Measurements from ENCODE around the gene GAL3ST2. TPM values are rescaled to one million over a fixed set of nuclear protein-coding genes. Genes with fewer than 3 reads are reported as not detected.
"Not testable (repeated sequence)": the region's sequence is repeated elsewhere in the genome, so short reads cannot be mapped to it uniquely, and the experiment has no call there.

The GAL3ST2 gene
- total RNA-seq, 2 donors from 2014 or later, result 0.16 to 1.1 TPM

GRCh38 chr2:241796209-241796608, 19.6 kb downstream of the GAL3ST2 start:
- DNase-seq (ENCODE audit: low spot score in 2 of 2), result no peak
- peaks cover 0 to 9% of the 10 kb centered on the region in 2 donors for H3K9me3 Mint-ChIP-seq
- no peak overlapping the region for H3K27ac Mint-ChIP-seq
- peaks cover 0 to 7% of the 10 kb centered on the region in 2 donors for H3K36me3 Mint-ChIP-seq
- no peak for ATAC-seq

DNA sequence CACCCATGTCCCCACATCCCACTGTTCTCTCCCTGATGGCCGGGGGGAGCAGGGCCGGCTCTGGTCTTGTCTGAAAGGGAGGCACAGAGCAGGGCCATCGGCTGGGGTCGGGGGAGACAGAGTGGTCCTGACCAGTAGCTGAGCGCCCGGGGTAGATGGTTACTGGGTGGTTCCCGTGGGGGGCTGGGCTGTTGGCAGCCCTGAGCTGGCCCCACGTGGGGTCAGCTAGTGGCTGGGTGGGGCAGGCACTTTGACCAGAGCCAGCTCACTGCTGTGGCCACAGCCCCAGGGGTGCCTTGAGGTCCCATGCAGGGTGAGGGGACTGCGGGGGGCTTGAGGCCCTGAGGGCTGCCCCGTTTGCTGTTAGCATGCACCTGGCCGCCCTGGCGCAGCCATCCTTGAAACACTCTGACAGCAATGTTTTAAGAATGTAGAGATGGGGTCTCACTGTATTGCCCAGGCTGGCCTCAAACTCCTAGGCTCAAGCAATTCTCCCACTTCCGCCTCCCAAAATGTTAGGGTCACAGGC, 20.1 kb downstream of the GAL3ST2 start:
- ATAC-seq (no peak), DNase-seq (ENCODE audit: low spot score in 2 of 2) (no peak)
- H3K9me3 Mint-ChIP-seq, result peaks cover 0 to 9% of the 10 kb centered on the region in 2 donors

GRCh38 chr2:241797441-241798080, 20.9 kb downstream of the GAL3ST2 start:
- ATAC-seq, result no peak
- H3K9me3 Mint-ChIP-seq, result peaks cover 0 to 9% of the 10 kb centered on the region in 2 donors
- H3K36me3 Mint-ChIP-seq, result peaks cover 0 to 7% of the 10 kb centered on the region in 2 donors
- no peak overlapping the region for H3K27ac Mint-ChIP-seq
- peak in 1 of 2 donors; percentile 52 for DNase-seq (ENCODE audit: low spot score in 2 of 2)

More for the DNA sequence above, 20.1 kb downstream of the GAL3ST2 start:
- Mint-ChIP-seq H3K27ac (no peak overlapping the region), H3K36me3 (peaks cover 0 to 7% of the 10 kb centered on the region in 2 donors)

DNA sequence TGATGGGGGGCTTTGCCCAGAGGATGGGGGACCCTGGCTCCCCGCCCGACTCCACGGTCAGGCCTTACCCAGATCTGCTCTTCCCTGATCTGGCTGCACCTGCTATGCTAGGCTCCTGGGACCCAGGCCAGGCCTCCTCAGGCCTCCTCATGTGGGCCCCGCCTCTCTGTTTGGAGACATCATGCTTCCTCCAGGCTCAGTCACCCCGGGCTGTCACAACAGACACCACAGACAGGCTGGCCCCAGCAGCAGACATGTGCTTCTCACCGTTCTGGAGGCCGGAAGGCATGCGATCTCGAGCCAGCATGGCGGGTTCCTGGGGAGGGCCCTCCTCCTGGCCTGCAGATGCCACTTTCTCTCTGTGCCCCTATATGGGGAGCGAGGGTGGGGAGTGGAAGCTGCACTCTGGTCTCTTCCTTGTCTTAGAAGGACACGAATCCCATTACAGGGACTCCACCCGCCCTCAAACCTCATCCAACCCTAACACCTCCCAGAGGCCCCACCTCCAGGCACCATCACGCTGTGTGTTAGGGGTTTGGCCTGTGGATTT, 21.5 kb downstream of the GAL3ST2 start:
- Mint-ChIP-seq H3K9me3 (peaks cover 0 to 6% of the 10 kb centered on the region in 2 donors), H3K36me3 (peaks cover 0 to 4% of the 10 kb centered on the region in 2 donors), H3K27ac (no peak overlapping the region)
- DNase-seq (ENCODE audit: low spot score in 2 of 2) (peak in 1 of 2 donors; percentile 49), ATAC-seq (no peak)

DNA sequence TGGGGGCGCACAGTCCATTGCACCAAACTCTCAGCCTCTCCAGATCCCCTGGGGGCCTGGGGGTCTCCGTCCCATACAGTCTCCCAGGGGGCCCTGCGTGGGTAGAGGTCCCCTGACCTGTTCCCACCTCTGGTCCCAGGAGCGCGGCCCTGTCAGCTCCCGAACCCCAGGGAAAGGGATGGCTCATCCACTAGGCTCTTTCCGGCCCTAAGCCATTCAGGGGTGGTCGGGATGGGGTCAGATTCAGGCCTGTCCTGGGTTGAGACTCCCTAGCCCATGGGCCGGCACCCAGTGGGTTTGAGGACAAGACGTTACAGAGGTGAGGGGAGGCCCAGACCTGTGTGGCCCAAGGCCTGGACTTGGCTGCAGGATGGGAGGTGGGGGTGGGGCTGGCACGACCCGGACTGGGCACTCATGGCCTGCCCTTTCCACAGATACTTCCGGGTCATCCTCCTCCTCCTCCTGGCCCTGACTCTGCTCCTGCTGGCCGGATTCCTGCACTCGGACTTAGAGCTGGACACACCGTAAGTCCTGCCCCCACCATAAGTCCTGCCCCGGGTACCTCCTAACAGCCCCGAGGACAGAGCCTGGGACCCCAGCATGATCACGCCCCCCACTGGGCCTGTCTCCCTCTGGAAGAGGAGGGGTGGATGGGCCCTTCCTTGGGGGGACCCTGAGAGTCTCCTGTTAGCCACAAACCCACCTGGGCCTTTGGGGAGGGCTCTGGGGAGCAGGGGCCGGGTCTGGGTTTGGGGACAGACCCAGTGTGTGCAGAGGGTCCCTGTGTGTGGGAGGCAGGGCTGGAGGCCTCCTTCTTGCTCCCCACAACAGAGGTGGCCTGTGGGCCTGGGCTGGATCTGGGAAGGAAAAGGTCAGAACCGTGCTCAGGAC, 22.3 kb downstream of the GAL3ST2 start:
- DNase-seq (ENCODE audit: low spot score in 2 of 2), result peak in 1 of 2 donors; percentile 50
- no peaks in the 10 kb centered on the region for H3K9me3 Mint-ChIP-seq

DNA sequence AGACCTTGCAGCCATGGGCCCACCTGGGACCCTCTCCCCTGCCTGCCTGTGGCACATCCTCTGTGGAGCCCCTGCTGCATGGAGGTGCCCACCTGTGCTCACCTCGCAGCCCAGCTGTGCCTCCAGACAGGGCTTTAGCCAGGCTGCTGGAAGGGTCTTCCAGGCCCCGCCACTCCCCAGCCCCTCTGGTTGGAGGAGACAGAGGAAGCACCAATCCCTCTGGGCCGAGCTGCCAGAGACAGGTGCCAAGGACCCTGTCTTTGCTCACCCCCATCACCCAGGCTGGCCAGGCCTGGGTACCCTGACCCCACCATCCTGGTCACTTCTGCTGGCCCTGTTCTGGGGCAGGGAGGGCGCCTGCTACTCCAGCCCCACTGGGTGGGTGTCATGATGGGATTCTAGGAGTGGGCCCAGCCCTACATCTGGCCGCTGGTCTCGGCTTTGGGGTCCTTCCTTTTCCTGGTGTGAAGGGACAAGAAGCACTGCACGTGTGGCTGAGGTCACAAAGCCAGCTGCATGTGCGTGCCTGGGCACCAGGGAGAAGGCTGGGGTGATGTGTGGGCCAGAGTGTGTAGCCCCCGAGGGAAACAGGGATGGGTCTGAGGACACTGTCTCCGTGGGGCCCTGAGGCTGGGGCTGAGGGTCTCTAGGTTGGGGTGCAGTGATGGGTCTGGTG, 23.0 kb downstream of the GAL3ST2 start:
- no peak for ATAC-seq
- H3K36me3 Mint-ChIP-seq, result no peaks in the 10 kb centered on the region
- peak in 1 of 2 donors; percentile 50 for DNase-seq (ENCODE audit: low spot score in 2 of 2)
- H3K9me3 Mint-ChIP-seq, result no peaks in the 10 kb centered on the region
- H3K27ac Mint-ChIP-seq, result no peak overlapping the region

More for the DNA sequence above, 22.3 kb downstream of the GAL3ST2 start:
- no peak overlapping the region for H3K27ac Mint-ChIP-seq
- ATAC-seq, result no peak
- H3K36me3 Mint-ChIP-seq, result no peaks in the 10 kb centered on the region

GRCh38 chr2:241800198-241800903, 23.7 kb downstream of the GAL3ST2 start:
- not testable (repeated sequence) for H3K27ac Mint-ChIP-seq; H3K36me3 Mint-ChIP-seq; H3K9me3 Mint-ChIP-seq; DNase-seq (ENCODE audit: low spot score in 2 of 2); ATAC-seq

- Mint-ChIP-seq H3K36me3 (no peaks in the 10 kb centered on the region), H3K9me3 (no peaks in the 10 kb centered on the region), H3K27ac (no peak overlapping the region)
- DNase-seq (ENCODE audit: low spot score in 2 of 2) (no peak), ATAC-seq (no peak)
Observed at GRCh38 chr2:241801611-241802420, 25.2 kb downstream of the GAL3ST2 start.

GRCh38 chr2:241802421-241803318, 26.0 kb downstream of the GAL3ST2 start:
- H3K36me3 Mint-ChIP-seq, result no peaks in the 10 kb centered on the region
- DNase-seq (ENCODE audit: low spot score in 2 of 2) (no peak), ATAC-seq (peak; percentile 2 to 3)
- no peak overlapping the region for H3K27ac Mint-ChIP-seq
- H3K9me3 Mint-ChIP-seq, result no peaks in the 10 kb centered on the region

DNA sequence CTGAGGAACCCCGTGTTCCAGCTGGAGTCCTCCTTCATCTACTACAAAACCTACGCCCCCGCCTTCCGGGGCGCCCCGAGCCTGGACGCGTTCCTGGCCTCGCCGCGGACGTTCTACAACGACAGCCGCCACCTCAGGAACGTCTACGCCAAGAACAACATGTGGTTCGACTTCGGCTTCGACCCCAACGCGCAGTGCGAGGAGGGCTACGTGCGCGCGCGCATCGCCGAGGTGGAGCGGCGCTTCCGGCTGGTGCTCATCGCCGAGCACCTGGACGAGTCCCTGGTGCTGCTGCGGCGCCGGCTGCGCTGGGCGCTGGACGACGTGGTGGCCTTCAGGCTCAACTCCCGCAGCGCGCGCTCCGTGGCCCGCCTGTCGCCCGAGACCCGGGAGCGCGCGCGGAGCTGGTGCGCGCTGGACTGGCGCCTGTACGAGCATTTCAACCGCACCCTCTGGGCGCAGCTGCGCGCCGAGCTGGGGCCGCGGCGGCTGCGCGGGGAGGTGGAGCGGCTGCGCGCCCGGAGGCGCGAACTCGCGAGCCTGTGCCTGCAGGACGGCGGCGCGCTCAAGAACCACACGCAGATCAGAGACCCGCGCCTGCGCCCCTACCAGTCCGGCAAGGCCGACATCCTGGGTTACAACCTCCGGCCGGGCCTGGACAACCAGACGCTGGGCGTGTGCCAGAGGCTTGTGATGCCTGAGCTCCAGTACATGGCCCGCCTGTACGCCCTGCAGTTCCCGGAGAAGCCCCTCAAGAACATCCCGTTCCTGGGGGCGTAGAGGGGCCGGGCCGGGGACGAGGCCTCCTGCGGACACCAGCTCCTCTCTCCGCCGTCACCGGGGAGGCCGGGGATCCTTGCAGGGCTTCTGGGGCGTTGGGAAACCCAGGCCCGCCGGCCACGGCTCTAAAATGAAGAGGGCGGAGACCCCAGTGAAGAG, 27.0 kb downstream of the GAL3ST2 start:
- peak in 1 of 2 donors; percentile 56 for DNase-seq (ENCODE audit: low spot score in 2 of 2)
- no peak overlapping the region for H3K27ac Mint-ChIP-seq
- H3K36me3 Mint-ChIP-seq, result no peaks in the 10 kb centered on the region
- peak; percentile 65 to 81 for ATAC-seq
- no peaks in the 10 kb centered on the region for H3K9me3 Mint-ChIP-seq

GRCh38 chr2:241804326-241805229, 28.0 kb downstream of the GAL3ST2 start:
- Mint-ChIP-seq H3K36me3 (no peaks in the 10 kb centered on the region), H3K27ac (no peak overlapping the region), H3K9me3 (no peaks in the 10 kb centered on the region)
- peak; percentile 45 to 48 for ATAC-seq
- peak in 1 of 2 donors; percentile 42 for DNase-seq (ENCODE audit: low spot score in 2 of 2)

GRCh38 chr2:241806217-241806616, 29.6 kb downstream of the GAL3ST2 start:
- not testable (repeated sequence) for H3K27ac Mint-ChIP-seq; DNase-seq (ENCODE audit: low spot score in 2 of 2); H3K36me3 Mint-ChIP-seq; H3K9me3 Mint-ChIP-seq; ATAC-seq

All from activated naive CD4-positive, alpha-beta T cell treated with anti-CD3 and anti-CD28 coated beads, Interleukin-2, amount 50 U/mL, for 72 hours (primary cell).